GM19395 (cell line): Measurements from ENCODE around the gene ARSA.
"Not testable (repeated sequence)": the region's sequence is repeated elsewhere in the genome, so short reads cannot be mapped to it uniquely, and the experiment has no call there.

Experiments used
- ATAC-seq: cut with Tn5 transposase; IDR thresholded peaks from one replicate; pipeline ENCODE4 v1.9.1; 2021; ENCODE audit warnings: mild to moderate bottlenecking, moderate library complexity; ENCODE audit not compliant: unreplicated experiment

The ARSA gene

GRCh38 chr22:50627642-50628542 is at the start of gene ARSA:
ARSA (minus strand) TSS chr22:50628152; CDS start chr22:50627779, 373 bp downstream.
- ATAC-seq, result peak; percentile 72

- ATAC-seq, result no peak
These were observed 48.9 kb upstream of the ARSA start for GRCh38 chr22:50676661-50677492.

- ATAC-seq, result no peak
These were observed 48.3 kb upstream of the ARSA start for GRCh38 chr22:50676180-50676636.

GRCh38 chr22:50675553-50676179 is 47.7 kb upstream of the ARSA start:
- no peak for ATAC-seq

DNA sequence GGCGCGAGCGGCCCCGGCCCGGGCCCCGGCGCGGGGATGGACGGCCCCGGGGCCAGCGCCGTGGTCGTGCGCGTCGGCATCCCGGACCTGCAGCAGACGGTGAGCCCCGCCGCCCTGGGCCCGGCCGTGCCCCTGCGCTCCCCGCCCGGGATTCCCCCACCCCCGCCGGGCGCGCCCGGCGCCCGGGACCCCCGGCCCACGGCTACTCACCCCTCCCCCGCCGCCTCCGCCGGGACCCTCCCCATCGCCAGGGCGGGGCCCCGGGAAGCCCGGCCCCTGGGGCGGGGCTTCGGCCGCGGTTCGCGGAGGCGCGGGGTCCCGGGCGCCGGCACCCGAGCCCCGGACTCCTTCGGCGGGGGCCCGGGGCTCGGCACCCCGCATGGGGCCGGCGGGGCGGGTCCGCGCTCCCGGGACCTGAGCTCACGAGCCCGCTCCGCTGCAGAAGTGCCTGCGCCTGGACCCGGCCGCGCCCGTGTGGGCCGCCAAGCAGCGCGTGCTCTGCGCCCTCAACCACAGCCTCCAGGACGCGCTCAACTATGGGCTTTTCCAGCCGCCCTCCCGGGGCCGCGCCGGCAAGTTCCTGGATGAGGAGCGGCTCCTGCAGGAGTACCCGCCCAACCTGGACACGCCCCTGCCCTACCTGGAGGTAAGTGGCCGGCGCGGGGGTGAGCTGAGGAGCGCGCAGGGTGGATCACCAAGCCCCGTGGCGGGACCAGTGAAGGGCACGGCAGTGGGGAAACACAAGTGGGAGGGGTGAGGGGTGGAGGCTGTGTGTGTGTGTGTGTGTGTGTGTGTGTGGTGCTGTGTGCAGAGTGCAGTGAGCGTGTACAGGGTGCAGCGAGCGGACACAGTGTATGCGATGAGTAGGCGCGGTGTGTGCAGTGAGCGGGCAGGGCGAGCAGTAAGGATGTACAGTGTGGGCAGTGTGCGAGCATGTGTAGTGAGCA is 46.9 kb upstream of the ARSA start:
- ATAC-seq, result no peak

- ATAC-seq, result no peak
These were observed 46.2 kb upstream of the ARSA start for GRCh38 chr22:50674130-50674500.

- ATAC-seq, result no peak
These were observed 45.5 kb upstream of the ARSA start for GRCh38 chr22:50673231-50674129.

- no peak for ATAC-seq
These were observed 44.7 kb upstream of the ARSA start, which contains the start of gene SHANK3 for GRCh38 chr22:50672471-50673230. SHANK3 (plus strand) TSS chr22:50672823.

- no peak for ATAC-seq
These were observed 44.1 kb upstream of the ARSA start for GRCh38 chr22:50672041-50672440.

DNA sequence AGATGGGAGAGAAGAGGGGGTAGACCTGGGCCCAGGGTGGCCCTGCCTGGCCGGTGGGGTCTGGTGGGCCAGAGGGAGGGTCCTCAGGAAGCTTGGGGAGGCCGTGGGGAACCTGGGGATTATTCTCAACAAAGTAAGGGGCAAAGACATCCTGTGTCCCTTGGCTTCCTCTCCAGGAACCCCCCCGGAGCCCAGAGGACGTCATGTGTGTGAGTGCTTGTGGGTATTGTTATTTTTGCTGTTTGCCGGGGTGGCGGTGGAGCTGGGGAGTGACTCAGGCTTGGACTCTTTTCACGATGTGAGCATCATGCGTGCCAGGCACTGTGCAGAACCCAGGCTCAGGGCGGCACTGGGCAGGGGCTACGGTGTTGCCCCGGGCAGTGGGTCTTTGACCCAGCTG is 43.7 kb upstream of the ARSA start:
- ATAC-seq, result no peak

DNA sequence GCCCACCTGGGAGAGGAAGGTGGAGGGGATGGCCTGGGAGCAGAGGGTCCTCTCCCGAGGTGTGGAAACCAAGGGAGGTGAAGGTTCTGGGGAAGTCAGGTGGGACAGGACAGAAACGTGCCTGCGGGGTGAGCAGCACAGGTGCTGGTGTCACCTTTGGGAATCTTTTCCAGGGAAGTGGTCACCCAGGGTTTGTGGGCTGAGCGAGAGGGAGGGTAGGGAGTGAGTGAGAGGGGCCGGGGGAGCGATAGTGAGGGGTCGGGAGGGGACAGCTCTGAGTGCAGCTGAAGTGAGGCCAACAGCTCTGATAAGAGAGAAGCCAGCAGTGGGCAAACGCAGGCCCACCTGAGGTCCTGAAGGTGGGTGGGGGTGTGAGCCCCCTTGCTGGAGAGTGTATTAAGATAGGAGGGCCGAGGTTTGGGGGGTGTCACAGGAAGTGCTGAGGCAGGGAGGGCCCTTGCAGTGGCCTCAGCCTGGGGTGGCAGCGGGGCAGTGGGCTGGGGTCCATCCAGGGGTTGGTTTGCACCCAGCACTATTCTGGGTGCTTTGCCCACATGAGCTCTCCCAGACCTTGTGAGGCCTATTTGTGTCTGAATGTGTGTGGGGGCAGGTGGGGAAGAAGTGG is 43.1 kb upstream of the ARSA start:
- ATAC-seq, result no peak

- no peak for ATAC-seq
These were observed 42.6 kb upstream of the ARSA start for GRCh38 chr22:50670513-50670912.

DNA sequence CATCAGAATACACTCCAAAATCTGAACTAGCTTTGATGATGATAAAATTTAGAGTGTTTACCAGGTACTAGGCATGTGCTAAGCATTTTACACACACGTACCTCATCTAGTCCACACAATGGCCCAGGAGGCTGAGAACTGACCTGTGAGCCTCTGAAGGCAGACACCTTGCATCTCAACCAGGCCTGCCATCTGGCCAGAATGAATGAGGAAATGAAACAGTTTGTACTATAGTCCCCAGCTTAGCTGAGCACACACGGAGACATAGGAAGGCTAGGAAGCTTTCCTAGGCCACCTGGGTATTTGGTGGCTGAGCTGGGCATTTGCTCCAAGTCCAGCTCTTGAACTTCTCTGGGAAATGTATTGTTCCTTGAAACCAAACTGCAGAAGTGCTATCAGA is 37.8 kb upstream of the ARSA start:
- ATAC-seq, result no peak

- no peak for ATAC-seq
These were observed 37.3 kb upstream of the ARSA start for GRCh38 chr22:50665212-50665611.

GRCh38 chr22:50660306-50660705 is 32.4 kb upstream of the ARSA start:
- ATAC-seq, result no peak

DNA sequence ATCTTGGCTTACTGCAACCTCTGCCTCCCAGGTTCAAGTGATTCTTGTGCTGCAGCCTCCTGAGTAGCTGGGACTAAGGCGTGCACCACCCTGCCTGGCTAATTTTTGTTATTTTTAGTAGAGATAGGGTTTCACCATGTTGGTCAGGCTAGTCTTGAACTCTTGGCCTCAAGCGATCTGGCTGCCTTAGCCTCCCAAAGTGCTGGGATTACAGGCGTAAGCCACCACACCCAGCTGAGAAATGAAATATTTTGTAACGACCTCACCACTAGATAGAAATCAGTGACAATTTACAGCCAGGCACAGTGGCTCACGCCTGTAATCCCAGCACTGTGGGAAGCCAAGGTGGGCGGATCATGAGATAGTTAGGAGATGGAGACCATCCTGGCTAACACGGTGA is 31.8 kb upstream of the ARSA start:
- not testable (repeated sequence) for ATAC-seq

GRCh38 chr22:50657925-50658324 is 30.0 kb upstream of the ARSA start:
- ATAC-seq, result no peak
